H54 (cell line): ENCODE measurements around the gene HTRA3.
A peak's percentile ranks its signal among the peaks of the same experiment; 100 is the strongest.

ENCODE experiments used
- DNase-seq: peaks from one replicate; pipeline ENCODE4 v3.0.0; 2011; ENCODE audit warnings: low spot score, mixed read lengths; ENCODE audit not compliant: insufficient read length
- FAIRE-seq: peaks from 3 replicates; lab custom pipeline; 2011; peaks lifted over from hg19 to GRCh38; lab: Jason Lieb, UNC
- POLR2A ChIP-seq: IDR thresholded peaks from 2 replicates; pipeline ENCODE4 v1.6.1; 2011; ENCODE audit warnings: low read depth, mild to moderate bottlenecking, low read length

Gene HTRA3

GRCh38 chr4:8350841-8351461, 81.4 kb downstream of the HTRA3 start:
- DNase-seq (no peak), FAIRE-seq (no peak)
- no peak for TF ChIP-seq POLR2A

GRCh38 chr4:8351931-8352367, 82.4 kb downstream of the HTRA3 start:
- DNase-seq (no peak), FAIRE-seq (no peak)
- no peak for TF ChIP-seq POLR2A

GRCh38 chr4:8352368-8353157, 83.0 kb downstream of the HTRA3 start:
- FAIRE-seq (no peak), DNase-seq (no peak)

GRCh38 chr4:8353158-8353669, 83.7 kb downstream of the HTRA3 start:
- no peak for TF ChIP-seq POLR2A
- DNase-seq (no peak), FAIRE-seq (no peak)

More at GRCh38 chr4:8352368-8353157, 83.0 kb downstream of the HTRA3 start:
- no peak for TF ChIP-seq POLR2A

GRCh38 chr4:8353912-8354453, 84.4 kb downstream of the HTRA3 start:
- DNase-seq = peak; percentile 34
- no peak for TF ChIP-seq POLR2A
- no peak for FAIRE-seq

- FAIRE-seq (no peak), DNase-seq (no peak)
- TF ChIP-seq POLR2A = no peak
Measured at GRCh38 chr4:8355306-8355705, 85.8 kb downstream of the HTRA3 start.

- FAIRE-seq (no peak), DNase-seq (no peak)
- TF ChIP-seq POLR2A = no peak
Measured at GRCh38 chr4:8355864-8356565, 86.5 kb downstream of the HTRA3 start.
